GM23338 (cell line): ENCODE data around the gene GLI1. TPM values are rescaled to one million over a fixed set of nuclear protein-coding genes. Genes with fewer than 3 reads are reported as not detected.

ENCODE experiments used
- ATAC-seq: fragments of 200-7000 bp; cut with Tn5 transposase; 3 replicates; pipeline ENCODE4 v1.9.1; 2020
- DNase-seq: peaks from one replicate; pipeline ENCODE4 v3.0.0-alpha.2; 2015; ENCODE audit warnings: low spot score
- H2AFZ ChIP-seq: fragments of 200-600 bp; sonication (generic); 2 replicates; pipeline ENCODE4 v1.8.0; 2016; ENCODE audit warnings: antibody characterized with exemption, mild to moderate bottlenecking, moderate library complexity
- H3F3A ChIP-seq: fragments of 200-600 bp; sonication (generic); replicated peaks from 2 replicates; pipeline ENCODE4 v1.8.0; 2017; ENCODE audit warnings: antibody characterized with exemption, mixed run types, low read depth
- H3K27ac ChIP-seq: fragments of 200-600 bp; sonication (generic); 2 replicates; pipeline ENCODE4 v1.6.1; 2016; ENCODE audit warnings: low read depth
- H3K27me3 ChIP-seq: fragments of 200-600 bp; sonication (generic); 2 replicates; pipeline ENCODE4 v1.8.0; 2016; ENCODE audit warnings: mild to moderate bottlenecking, mixed run types, moderate library complexity; ENCODE audit not compliant: insufficient read depth
- H3K36me3 ChIP-seq: fragments of 200-600 bp; sonication (generic); 2 replicates; pipeline ENCODE4 v1.8.0; 2016; ENCODE audit warnings: mild to moderate bottlenecking; ENCODE audit not compliant: insufficient read depth
- H3K4me1 ChIP-seq: fragments of 200-600 bp; sonication (generic); 2 replicates; pipeline ENCODE4 v1.8.0; 2016; ENCODE audit warnings: mild to moderate bottlenecking, moderate library complexity; ENCODE audit not compliant: insufficient read depth
- H3K4me2 ChIP-seq: fragments of 200-600 bp; sonication (generic); 2 replicates; pipeline ENCODE4 v1.7.1; 2017; ENCODE audit warnings: mixed run types
- H3K4me3 ChIP-seq: fragments of 200-600 bp; sonication (generic); 2 replicates; pipeline ENCODE4 v1.6.1; 2016; ENCODE audit warnings: mixed run types
- H3K79me2 ChIP-seq: fragments of 200-600 bp; sonication (generic); replicated peaks from 2 replicates; pipeline ENCODE4 v1.8.0; 2017; ENCODE audit warnings: mild to moderate bottlenecking; ENCODE audit not compliant: insufficient read depth
- H3K9me2 ChIP-seq: fragments of 200-600 bp; sonication (generic); 2 replicates; pipeline ENCODE4 v1.8.0; 2017; ENCODE audit not compliant: insufficient read depth
- H4K20me1 ChIP-seq: fragments of 200-600 bp; sonication (generic); replicated peaks from 2 replicates; pipeline ENCODE4 v1.8.0; 2017; ENCODE audit warnings: mild to moderate bottlenecking; ENCODE audit not compliant: insufficient read depth
- H3K27ac Mint-ChIP-seq: 2 replicates; pipeline ENCODE4 v1.8.0; 2020; ENCODE audit warnings: inconsistent platforms, mild to moderate bottlenecking, moderate library complexity, mixed read lengths
- H3K27me3 Mint-ChIP-seq: 3 replicates; pipeline ENCODE4 v1.8.0; 2022; ENCODE audit warnings: low read depth, mild to moderate bottlenecking, moderate library complexity, mixed read lengths, inconsistent platforms; ENCODE audit not compliant: insufficient read depth, poor library complexity
- H3K36me3 Mint-ChIP-seq: 3 replicates; pipeline ENCODE4 v1.8.0; 2021; ENCODE audit warnings: low read depth, mild to moderate bottlenecking, inconsistent platforms, moderate library complexity, mixed read lengths
- H3K4me1 Mint-ChIP-seq: 3 replicates; pipeline ENCODE4 v1.8.0; 2020; ENCODE audit warnings: mild to moderate bottlenecking, inconsistent platforms, mixed read lengths
- H3K4me3 Mint-ChIP-seq: 3 replicates; pipeline ENCODE4 v1.8.0; 2021; ENCODE audit warnings: moderate library complexity, mild to moderate bottlenecking, inconsistent platforms, mixed read lengths
- H3K9me3 Mint-ChIP-seq: 3 replicates; pipeline ENCODE4 v1.8.0; 2020; ENCODE audit warnings: moderate library complexity, mild to moderate bottlenecking, inconsistent platforms, mixed read lengths
- CREB1 ChIP-seq: fragments of 250-450 bp; sonication (Bioruptor Pico); IDR thresholded peaks from 2 replicates; pipeline ENCODE4 v1.5.0; 2020; ENCODE audit warnings: low read depth, mild to moderate bottlenecking, moderate library complexity
- EZH2 ChIP-seq: fragments of 200-600 bp; sonication (generic); IDR thresholded peaks from one replicate; pipeline ENCODE4 v1.8.0; 2017; ENCODE audit warnings: antibody characterized with exemption, mild to moderate bottlenecking, low read depth; ENCODE audit not compliant: unreplicated experiment
- JUNB ChIP-seq: IDR thresholded peaks from one replicate; pipeline ENCODE4 v1.6.1; 2016; ENCODE audit warnings: antibody characterized with exemption; ENCODE audit not compliant: unreplicated experiment
- STAT1 ChIP-seq: IDR thresholded peaks from one replicate; pipeline ENCODE4 v1.6.1; 2016; ENCODE audit warnings: antibody characterized with exemption; ENCODE audit not compliant: unreplicated experiment
- polyA plus RNA-seq: library from polyadenylated mRNA; unstranded; fragments of >200 nt; fragmentation: Nextera tagmentation; extraction: Ambion mirVana; gene quantifications from 2 replicates; pipeline ENCODE4 v1.2.1, GENCODE V29; 2016
- total RNA-seq: library from RNA; depleted of rRNA; stranded (reverse); fragments of >200 nt; shearing (Covaris generic); gene quantifications from 2 replicates; pipeline ENCODE4 v1.2.3, GENCODE V29; 2014
- TF ChIP-seq, protein P1 (sequence below): IDR thresholded peaks from one replicate; pipeline ENCODE4 v1.6.1; 2018; ENCODE audit warnings: antibody characterized with exemption; ENCODE audit not compliant: unreplicated experiment
- TF ChIP-seq, protein P2 (sequence below): IDR thresholded peaks from 2 replicates; pipeline ENCODE4 v1.6.1; 2016; ENCODE audit warnings: antibody characterized with exemption
- TF ChIP-seq, protein P3 (sequence below), 2 experiments: fragments of 200-600 bp in 1 of 2; sonication (generic) in 1 of 2; conservative IDR thresholded peaks; 2 replicates each; pipeline versions ENCODE4 v1.5.1 to v1.6.1; 2016 to 2017; ENCODE audit warnings: antibody characterized with exemption in 2 of 2, low read depth in 2 of 2, mild to moderate bottlenecking in 2 of 2, moderate library complexity in 1 of 2
- TF ChIP-seq, protein P4 (sequence below): fragments of 250-450 bp; sonication (Bioruptor Pico); IDR thresholded peaks from 2 replicates; pipeline ENCODE4 v1.5.0; 2020; ENCODE audit warnings: mild to moderate bottlenecking, moderate library complexity

Gene GLI1
- total and polyA plus RNA-seq, 2 experiments from 2014 or later = 5.6 to 18.1 TPM

DNA sequence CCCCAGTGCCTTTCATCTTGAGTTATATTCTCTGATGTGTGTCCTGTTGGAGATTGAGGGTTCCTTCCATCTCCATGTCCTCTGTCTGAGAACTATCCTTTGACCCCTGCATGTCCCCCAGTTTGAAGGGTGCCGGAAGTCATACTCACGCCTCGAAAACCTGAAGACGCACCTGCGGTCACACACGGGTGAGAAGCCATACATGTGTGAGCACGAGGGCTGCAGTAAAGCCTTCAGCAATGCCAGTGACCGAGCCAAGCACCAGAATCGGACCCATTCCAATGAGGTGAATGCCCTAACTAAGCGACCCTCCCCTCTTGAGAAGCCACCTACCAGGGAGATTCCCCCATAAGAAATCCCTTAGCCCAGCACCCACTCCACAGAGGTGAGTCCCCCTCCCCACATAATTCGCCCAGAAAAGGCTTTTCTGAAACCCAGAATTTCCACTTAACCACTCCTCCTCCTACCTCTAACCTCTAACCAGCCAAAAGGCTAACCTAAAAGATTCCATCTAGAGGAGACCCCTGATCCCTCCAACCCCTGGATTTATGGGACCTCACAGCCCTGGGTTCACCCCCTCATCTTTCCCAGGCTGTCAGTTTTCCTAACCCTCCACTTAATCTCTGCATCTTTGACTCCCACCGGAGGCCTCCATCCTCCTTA is 7.8 kb downstream of the GLI1 start (continued):
- TF ChIP-seq, protein P1, sequence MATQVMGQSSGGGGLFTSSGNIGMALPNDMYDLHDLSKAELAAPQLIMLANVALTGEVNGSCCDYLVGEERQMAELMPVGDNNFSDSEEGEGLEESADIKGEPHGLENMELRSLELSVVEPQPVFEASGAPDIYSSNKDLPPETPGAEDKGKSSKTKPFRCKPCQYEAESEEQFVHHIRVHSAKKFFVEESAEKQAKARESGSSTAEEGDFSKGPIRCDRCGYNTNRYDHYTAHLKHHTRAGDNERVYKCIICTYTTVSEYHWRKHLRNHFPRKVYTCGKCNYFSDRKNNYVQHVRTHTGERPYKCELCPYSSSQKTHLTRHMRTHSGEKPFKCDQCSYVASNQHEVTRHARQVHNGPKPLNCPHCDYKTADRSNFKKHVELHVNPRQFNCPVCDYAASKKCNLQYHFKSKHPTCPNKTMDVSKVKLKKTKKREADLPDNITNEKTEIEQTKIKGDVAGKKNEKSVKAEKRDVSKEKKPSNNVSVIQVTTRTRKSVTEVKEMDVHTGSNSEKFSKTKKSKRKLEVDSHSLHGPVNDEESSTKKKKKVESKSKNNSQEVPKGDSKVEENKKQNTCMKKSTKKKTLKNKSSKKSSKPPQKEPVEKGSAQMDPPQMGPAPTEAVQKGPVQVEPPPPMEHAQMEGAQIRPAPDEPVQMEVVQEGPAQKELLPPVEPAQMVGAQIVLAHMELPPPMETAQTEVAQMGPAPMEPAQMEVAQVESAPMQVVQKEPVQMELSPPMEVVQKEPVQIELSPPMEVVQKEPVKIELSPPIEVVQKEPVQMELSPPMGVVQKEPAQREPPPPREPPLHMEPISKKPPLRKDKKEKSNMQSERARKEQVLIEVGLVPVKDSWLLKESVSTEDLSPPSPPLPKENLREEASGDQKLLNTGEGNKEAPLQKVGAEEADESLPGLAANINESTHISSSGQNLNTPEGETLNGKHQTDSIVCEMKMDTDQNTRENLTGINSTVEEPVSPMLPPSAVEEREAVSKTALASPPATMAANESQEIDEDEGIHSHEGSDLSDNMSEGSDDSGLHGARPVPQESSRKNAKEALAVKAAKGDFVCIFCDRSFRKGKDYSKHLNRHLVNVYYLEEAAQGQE = no peak
- TF ChIP-seq, protein P2, sequence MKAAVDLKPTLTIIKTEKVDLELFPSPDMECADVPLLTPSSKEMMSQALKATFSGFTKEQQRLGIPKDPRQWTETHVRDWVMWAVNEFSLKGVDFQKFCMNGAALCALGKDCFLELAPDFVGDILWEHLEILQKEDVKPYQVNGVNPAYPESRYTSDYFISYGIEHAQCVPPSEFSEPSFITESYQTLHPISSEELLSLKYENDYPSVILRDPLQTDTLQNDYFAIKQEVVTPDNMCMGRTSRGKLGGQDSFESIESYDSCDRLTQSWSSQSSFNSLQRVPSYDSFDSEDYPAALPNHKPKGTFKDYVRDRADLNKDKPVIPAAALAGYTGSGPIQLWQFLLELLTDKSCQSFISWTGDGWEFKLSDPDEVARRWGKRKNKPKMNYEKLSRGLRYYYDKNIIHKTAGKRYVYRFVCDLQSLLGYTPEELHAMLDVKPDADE = no peak
- TF ChIP-seq, protein P3, sequence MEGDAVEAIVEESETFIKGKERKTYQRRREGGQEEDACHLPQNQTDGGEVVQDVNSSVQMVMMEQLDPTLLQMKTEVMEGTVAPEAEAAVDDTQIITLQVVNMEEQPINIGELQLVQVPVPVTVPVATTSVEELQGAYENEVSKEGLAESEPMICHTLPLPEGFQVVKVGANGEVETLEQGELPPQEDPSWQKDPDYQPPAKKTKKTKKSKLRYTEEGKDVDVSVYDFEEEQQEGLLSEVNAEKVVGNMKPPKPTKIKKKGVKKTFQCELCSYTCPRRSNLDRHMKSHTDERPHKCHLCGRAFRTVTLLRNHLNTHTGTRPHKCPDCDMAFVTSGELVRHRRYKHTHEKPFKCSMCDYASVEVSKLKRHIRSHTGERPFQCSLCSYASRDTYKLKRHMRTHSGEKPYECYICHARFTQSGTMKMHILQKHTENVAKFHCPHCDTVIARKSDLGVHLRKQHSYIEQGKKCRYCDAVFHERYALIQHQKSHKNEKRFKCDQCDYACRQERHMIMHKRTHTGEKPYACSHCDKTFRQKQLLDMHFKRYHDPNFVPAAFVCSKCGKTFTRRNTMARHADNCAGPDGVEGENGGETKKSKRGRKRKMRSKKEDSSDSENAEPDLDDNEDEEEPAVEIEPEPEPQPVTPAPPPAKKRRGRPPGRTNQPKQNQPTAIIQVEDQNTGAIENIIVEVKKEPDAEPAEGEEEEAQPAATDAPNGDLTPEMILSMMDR (conservative IDR thresholded peaks at IDR 0.05; ENCODE audit: low read depth in 2 of 2) = no peak

DNA sequence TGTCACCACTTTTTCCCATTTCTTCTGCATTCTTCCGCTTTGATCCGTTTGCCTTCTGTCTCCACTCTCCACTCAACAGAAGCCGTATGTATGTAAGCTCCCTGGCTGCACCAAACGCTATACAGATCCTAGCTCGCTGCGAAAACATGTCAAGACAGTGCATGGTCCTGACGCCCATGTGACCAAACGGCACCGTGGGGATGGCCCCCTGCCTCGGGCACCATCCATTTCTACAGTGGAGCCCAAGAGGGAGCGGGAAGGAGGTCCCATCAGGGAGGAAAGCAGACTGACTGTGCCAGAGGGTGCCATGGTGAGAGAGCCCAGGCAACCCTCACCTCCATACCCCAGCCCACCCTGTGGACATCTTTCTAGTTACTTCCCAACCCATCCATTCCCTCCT is 8.3 kb downstream of the GLI1 start:
- no peak overlapping the region; the same call in 2 of the 3 replicates for H3K4me3 Mint-ChIP-seq
- no peaks in the 10 kb centered on the region for H3K79me2 ChIP-seq
- peaks cover 8% of the 10 kb centered on the region for H3K4me1 Mint-ChIP-seq
- no peaks in the 10 kb centered on the region for H3K36me3 ChIP-seq
- H2AFZ ChIP-seq = no peak overlapping the region
- H3K4me3 ChIP-seq = no peak overlapping the region
- DNase-seq = no peak
- H4K20me1 ChIP-seq = no peaks in the 10 kb centered on the region; the same call in 1 of the 2 replicates
- 0 out of 2 replicates have a peak, but pooled peaks cover 3% of the 10 kb centered on the region for H3F3A ChIP-seq
- no peaks in the 10 kb centered on the region; the same call in 2 of the 3 replicates for H3K9me3 Mint-ChIP-seq
- ATAC-seq = no peak
- H3K4me1 ChIP-seq = peaks cover 4% of the 10 kb centered on the region
- peaks cover 25% of the 10 kb centered on the region for H3K27me3 Mint-ChIP-seq
- no peak overlapping the region for H3K4me2 ChIP-seq
- H3K27ac ChIP-seq = no peak overlapping the region
- no peak overlapping the region for H3K27ac Mint-ChIP-seq
- H3K27me3 ChIP-seq = peaks cover 11% of the 10 kb centered on the region
- no peaks in the 10 kb centered on the region for H3K9me2 ChIP-seq
- peaks cover 13% of the 10 kb centered on the region; the same call in 2 of the 3 replicates for H3K36me3 Mint-ChIP-seq
- TF ChIP-seq, protein P4, sequence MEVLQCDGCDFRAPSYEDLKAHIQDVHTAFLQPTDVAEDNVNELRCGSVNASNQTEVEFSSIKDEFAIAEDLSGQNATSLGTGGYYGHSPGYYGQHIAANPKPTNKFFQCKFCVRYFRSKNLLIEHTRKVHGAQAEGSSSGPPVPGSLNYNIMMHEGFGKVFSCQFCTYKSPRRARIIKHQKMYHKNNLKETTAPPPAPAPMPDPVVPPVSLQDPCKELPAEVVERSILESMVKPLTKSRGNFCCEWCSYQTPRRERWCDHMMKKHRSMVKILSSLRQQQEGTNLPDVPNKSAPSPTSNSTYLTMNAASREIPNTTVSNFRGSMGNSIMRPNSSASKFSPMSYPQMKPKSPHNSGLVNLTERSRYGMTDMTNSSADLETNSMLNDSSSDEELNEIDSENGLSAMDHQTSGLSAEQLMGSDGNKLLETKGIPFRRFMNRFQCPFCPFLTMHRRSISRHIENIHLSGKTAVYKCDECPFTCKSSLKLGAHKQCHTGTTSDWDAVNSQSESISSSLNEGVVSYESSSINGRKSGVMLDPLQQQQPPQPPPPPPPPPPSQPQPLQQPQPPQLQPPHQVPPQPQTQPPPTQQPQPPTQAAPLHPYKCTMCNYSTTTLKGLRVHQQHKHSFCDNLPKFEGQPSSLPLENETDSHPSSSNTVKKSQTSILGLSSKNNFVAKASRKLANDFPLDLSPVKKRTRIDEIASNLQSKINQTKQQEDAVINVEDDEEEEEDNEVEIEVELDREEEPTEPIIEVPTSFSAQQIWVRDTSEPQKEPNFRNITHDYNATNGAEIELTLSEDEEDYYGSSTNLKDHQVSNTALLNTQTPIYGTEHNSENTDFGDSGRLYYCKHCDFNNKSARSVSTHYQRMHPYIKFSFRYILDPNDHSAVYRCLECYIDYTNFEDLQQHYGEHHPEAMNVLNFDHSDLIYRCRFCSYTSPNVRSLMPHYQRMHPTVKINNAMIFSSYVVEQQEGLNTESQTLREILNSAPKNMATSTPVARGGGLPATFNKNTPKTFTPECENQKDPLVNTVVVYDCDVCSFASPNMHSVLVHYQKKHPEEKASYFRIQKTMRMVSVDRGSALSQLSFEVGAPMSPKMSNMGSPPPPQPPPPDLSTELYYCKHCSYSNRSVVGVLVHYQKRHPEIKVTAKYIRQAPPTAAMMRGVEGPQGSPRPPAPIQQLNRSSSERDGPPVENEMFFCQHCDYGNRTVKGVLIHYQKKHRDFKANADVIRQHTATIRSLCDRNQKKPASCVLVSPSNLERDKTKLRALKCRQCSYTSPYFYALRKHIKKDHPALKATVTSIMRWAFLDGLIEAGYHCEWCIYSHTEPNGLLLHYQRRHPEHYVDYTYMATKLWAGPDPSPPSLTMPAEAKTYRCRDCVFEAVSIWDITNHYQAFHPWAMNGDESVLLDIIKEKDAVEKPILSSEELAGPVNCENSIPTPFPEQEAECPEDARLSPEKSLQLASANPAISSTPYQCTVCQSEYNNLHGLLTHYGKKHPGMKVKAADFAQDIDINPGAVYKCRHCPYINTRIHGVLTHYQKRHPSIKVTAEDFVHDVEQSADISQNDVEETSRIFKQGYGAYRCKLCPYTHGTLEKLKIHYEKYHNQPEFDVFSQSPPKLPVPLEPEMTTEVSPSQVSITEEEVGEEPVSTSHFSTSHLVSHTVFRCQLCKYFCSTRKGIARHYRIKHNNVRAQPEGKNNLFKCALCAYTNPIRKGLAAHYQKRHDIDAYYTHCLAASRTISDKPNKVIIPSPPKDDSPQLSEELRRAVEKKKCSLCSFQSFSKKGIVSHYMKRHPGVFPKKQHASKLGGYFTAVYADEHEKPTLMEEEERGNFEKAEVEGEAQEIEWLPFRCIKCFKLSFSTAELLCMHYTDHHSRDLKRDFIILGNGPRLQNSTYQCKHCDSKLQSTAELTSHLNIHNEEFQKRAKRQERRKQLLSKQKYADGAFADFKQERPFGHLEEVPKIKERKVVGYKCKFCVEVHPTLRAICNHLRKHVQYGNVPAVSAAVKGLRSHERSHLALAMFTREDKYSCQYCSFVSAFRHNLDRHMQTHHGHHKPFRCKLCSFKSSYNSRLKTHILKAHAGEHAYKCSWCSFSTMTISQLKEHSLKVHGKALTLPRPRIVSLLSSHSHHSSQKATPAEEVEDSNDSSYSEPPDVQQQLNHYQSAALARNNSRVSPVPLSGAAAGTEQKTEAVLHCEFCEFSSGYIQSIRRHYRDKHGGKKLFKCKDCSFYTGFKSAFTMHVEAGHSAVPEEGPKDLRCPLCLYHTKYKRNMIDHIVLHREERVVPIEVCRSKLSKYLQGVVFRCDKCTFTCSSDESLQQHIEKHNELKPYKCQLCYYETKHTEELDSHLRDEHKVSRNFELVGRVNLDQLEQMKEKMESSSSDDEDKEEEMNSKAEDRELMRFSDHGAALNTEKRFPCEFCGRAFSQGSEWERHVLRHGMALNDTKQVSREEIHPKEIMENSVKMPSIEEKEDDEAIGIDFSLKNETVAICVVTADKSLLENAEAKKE (CRISPR knock-in tag) = no peak
- TF ChIP-seq, protein P3 (conservative IDR thresholded peaks at IDR 0.05; ENCODE audit: low read depth in 2 of 2) = no peak
- TF ChIP-seq EZH2 (no peak), JUNB (no peak), STAT1 (no peak), CREB1 (CRISPR knock-in tag) (no peak)
